ENCODE measurements around the gene NUDT14.

DNA sequence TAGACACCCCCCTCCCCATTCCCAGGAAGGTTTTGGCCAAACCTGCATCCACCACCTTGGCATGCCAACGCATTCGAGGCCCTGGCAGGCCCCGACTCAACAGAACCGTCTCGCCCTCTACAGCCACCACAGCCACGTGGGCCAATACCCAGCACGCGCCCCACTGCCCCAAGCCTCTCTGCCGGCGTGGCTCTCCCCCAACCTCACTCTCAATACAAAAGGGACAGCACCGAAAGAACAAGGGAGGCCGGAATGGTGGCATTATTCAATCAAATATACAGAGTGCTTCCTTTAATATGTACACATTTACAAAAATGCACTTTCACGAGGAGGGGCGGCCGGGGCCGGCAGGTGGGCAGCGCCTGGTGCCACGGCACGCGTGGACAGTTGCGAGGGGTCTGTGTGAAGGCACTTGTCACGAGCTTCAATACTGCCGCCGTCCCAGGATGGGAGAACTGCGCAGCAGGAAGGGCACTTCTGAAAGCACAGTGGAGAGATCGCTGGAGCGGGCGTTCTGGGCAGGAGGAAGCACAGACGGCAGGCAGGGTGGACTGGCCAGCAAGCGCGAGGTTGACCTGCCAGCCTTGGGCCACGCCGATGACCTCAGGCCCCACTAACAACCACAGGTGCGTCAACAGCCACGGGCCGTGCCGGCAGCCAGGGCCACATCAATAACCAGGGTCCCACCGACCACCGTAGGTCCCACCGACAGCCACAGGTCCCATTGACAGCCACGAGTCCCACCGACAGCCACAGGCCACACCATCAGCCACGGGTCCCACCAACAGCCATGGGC, 39.4 kb downstream of the NUDT14 start:
- TF ChIP-seq, protein P1, sequence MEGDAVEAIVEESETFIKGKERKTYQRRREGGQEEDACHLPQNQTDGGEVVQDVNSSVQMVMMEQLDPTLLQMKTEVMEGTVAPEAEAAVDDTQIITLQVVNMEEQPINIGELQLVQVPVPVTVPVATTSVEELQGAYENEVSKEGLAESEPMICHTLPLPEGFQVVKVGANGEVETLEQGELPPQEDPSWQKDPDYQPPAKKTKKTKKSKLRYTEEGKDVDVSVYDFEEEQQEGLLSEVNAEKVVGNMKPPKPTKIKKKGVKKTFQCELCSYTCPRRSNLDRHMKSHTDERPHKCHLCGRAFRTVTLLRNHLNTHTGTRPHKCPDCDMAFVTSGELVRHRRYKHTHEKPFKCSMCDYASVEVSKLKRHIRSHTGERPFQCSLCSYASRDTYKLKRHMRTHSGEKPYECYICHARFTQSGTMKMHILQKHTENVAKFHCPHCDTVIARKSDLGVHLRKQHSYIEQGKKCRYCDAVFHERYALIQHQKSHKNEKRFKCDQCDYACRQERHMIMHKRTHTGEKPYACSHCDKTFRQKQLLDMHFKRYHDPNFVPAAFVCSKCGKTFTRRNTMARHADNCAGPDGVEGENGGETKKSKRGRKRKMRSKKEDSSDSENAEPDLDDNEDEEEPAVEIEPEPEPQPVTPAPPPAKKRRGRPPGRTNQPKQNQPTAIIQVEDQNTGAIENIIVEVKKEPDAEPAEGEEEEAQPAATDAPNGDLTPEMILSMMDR (IDR thresholded peaks at IDR 0.05; ENCODE audit: low read depth, low read length) = no peak
- no peak for TF ChIP-seq EZH2phosphoT487 (IDR thresholded peaks at IDR 0.05; ENCODE audit: low read depth)

All from OCI-LY3 (cell line).